Activated T-helper 9 cell treated with anti-CD3 and anti-CD28 coated beads, Interleukin-2, amount 50 U/mL, for 16 hours (primary cell): ENCODE data around the gene OR51E2.

Experiments used
- DNase-seq: peaks from one replicate; pipeline ENCODE4 v3.0.0-alpha.2; 2020; ENCODE audit warnings: low read depth

Gene OR51E2

DNA sequence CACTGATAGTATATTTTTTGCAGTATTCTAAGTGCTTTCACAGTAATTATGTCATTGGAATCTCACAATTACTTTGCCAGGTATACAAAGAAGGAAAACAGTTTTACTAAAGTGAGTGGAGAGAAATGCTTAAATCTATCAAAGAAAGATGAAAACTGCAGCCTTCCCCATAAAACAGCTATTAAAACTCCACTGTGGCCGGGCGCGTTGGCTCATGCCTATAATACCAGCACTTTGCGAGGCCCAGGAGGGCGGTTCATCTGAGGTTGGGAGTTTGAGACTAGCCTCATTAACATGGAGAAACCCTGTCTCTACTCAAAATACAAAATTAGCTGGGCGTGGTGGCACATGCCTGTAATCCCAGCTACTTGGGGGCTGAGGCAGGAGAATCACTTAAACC, 34.8 kb downstream of the OR51E2 start:
- DNase-seq: no peak

DNA sequence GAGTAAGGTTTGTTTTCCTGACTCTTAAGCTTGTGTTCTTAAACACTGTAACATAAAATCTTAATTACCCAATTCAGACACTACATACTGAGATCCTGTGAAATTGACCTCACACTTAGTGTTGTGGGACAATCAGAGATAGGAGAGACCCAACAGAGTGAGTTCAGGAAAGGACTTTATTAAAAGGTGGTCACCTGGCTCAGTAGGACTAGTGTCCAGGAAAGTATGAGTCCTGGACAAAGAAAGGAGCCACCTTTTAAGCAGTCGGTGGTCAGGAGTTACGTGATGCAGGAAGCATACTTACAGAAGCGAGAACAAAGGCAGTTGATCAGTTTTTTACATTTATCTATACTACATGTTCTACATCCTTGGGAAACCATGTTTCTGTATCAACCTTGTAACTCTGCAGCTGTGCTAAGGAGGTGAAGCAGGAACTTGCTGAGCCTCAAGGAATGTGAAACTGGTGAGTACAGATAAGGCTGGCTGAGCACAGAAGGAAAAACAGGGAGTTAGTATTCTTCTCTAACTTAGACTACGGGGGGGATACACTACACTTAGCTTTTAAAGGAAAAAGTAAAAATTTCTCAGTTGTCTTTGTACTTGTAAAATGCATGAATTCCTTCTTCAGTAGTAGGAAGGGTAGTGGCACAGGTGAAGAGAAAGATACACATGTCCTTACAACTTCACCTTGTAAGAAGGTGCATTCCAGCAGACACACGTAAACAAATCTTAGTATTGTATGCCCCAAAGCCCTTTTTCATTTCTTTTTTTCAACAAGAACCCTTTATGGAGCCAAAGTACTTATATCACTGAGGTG, 38.8 kb downstream of the OR51E2 start:
- DNase-seq: no peak

DNA sequence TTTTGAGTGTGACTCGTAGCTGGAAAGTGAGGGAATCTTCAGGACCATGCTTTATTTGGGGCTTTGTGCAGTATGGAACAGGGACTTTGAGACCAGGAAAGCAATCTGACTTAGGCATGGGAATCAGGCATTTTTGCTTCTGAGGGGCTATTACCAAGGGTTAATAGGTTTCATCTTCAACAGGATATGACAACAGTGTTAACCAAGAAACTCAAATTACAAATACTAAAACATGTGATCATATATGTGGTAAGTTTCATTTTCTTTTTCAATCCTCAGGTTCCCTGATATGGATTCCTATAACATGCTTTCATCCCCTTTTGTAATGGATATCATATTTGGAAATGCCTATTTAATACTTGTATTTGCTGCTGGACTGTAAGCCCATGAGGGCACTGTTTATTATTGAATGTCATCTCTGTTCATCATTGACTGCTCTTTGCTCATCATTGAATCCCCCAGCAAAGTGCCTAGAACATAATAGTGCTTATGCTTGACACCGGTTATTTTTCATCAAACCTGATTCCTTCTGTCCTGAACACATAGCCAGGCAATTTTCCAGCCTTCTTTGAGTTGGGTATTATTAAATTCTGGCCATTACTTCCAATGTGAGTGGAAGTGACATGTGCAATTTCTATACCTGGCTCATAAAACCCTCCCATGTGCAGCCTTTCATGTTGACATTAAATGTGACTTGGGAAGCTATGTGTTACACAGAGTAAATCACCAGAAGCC, 42.9 kb downstream of the OR51E2 start:
- DNase-seq: no peak

DNA sequence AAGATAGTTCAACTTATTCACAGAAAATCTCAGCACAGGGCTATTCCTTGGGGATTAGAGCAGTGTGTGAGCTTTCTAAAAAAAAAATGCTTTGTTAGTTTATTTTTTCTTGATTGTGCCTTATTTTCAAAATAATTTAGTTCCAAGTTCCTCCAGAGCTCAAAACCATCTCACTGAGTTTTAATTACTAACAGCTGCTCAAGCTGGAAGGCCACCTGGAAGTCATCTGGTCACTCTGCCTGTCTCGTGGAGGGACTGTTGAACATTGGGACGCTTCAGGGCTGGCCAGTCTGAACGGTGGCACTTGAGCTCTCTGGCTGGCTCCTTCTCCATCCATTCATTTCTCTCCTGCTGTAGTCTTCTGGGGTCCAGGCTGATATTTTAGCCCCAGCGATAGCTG, 49.9 kb downstream of the OR51E2 start:
- DNase-seq: no peak

DNA sequence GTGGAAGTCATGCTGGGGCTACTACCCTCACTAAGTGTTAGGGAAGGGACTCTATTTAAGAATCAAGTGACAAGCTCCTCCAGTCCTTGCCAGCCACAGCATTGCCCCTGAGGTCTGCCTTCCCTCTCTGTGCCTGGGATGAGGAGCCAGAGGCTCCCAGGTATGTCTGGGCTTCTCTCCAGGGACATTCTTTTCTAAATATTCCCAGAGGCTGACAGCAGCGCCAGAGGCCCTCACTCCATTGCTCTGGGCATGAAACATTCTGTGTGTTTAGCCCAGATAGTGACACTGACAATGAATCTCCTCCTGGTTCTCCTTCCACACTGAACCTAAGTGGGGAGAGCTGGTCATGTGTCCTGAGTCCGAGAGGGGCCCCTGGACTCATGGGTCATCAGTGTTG, 51.7 kb downstream of the OR51E2 start:
- no peak for DNase-seq

DNA sequence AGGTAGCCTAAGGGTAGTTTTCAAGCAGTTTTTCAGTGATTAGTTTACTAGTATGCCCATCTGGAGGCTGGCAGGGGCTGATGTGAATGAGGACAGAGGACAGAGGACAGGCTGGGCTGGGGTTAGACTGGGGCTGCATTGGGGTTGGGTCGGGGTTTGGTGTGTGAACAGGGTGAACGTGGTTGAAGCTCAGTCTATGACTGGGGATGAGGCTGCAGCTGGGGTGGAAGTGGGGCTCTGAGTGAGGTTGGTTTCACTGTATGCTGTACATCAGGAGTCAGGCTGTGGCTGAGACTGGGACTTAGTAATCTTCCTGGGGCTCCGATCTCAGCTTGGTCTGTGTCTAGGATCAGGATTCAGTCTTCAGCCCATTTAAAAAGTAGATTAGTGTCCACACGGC, 53.4 kb downstream of the OR51E2 start:
- DNase-seq: no peak

DNA sequence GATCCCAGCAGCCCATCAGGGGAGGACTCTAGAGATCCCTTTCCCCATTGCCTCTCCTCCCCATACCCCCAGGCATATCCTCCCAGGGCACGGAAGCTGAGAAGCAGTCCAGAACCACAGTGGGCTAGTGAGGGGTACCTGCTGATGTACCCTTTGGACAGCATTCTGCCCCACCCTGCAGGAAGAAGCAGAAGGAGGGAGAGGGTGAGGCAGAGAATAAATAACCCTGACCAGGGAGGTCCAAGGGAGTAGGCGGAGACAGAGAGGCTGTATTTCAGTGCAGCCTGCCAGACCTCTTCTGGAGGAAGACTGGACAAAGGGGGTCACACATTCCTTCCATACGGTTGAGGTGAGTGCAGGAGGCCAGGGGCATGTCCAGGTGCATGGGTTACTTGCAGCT, 54.0 kb downstream of the OR51E2 start, which contains the start of gene OR51E1:
OR51E1 (plus strand) TSS at position 301 of the 400 bp plus-strand sequence. CDS start 8,545 bp downstream, outside the sequence.
- DNase-seq: no peak

DNA sequence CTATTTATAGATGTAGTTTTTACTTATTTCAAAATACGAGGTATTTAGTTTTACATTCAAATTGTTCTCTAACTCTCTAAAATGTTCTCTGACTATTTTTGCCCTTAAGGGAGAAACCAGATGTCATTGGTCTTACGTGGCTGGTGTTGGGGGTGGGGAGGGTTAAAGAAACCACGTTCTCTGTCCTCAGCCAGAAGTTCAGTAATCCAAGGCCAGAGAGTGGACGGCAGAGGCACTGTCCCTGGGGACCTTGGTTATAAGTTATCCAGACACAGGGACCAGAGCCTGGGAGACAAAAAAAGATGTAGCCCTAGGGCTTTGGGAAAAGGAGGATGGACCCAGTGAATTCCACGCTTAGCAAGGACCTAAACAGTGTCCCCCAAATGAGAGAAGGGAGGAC, 54.6 kb downstream of the OR51E2 start:
- no peak for DNase-seq

DNA sequence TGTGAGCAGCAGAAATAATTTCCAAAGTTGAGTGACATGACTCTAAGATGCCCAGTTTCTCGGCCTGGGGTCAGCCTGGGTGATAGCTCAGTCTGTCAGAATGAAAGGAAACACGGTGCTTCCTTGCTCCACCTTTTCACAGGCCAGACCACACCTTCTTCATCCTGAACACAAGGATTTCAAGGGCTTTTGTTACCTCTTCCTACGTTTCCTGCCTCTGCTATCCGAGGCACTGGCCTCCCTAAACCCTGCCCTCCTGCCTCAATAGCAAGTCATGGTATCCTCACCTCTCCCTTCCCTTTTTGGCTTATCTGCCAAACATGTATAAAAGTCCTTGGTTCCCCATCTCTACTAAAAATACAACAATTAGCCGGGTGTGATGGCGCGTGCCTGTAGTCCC, 55.6 kb downstream of the OR51E2 start:
- no peak for DNase-seq

DNA sequence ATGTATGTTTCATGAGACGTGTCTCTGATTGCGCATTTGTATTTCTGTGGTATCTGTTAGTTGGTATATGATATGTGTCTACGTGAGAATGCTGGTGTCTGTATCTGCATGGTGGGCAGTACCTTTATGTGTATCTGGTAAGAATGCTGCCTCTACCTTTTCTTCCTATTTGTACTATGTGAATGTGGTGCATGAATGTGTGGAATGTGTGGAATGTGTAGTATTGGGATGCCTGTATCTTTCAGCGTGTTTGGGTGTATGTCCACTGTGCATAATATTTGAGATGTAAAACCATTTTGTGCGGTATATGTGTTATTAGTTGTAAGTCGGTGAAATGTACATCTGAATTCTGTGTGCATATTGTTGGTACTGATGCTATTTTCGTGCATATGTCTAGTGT, 56.2 kb downstream of the OR51E2 start:
- no peak for DNase-seq

DNA sequence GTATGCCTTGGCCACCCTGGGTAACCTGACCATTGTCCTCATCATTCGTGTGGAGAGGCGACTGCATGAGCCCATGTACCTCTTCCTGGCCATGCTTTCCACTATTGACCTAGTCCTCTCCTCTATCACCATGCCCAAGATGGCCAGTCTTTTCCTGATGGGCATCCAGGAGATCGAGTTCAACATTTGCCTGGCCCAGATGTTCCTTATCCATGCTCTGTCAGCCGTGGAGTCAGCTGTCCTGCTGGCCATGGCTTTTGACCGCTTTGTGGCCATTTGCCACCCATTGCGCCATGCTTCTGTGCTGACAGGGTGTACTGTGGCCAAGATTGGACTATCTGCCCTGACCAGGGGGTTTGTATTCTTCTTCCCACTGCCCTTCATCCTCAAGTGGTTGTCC, 57.7 kb downstream of the OR51E2 start:
- no peak for DNase-seq

DNA sequence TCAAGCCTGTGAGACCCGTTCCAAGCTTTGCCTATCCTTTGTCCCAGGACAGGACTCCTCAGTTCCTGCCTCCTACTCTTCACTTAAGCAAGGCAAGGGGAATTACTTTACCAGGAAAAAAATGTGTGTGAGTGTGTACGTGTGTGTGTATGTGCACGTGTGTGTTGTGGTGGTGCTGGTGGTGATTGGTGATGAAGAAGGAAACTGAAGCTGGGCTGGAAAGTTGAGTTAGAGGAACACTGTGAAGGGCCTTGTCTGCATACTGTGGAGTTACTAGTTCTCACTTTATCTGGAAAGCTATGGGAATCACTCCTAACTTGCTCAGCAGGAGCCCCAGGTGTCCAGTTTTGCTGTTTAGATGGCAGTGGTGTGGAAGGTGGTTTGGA, 60.0 kb downstream of the OR51E2 start:
- no peak for DNase-seq

DNA sequence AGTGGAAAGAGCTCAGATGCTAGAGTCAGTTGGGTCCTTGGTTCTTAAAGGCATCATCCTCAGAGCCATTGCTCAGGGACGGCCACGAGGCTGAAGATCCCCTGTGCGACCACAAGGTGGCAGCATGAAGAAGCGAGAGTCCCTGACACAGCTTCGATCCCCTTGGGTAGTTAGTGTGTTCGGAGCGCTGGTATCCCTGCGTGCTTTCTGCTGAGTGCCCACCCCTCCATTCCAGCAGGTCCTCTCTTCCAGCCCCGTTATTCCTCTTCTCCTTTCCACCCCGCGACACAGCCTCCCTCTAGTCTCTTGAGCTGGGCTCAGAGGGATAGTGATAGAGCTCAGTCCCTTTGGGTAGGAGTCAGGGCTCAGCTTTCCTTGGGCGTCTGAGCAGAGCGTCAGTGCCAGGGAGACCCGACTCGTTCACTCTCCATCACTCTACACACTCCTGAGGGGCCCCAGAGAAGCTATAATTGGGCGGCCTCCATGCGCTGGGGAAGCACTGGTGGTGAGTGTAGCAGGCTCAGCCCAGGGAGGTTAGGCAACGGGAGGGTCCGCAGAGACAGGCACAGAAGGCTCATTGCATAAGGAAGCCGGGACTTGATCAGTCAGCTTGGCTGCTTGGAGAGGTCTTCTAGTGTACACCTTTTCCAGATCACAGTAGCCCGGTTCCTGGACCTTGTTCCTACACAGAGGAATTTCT, 60.5 kb downstream of the OR51E2 start, which contains the start of gene OR51D1:
OR51D1 (plus strand) TSS at position 516 of the 700 bp plus-strand sequence. CDS start 2,314 bp downstream, outside the sequence.
- DNase-seq: peak; percentile 44

DNA sequence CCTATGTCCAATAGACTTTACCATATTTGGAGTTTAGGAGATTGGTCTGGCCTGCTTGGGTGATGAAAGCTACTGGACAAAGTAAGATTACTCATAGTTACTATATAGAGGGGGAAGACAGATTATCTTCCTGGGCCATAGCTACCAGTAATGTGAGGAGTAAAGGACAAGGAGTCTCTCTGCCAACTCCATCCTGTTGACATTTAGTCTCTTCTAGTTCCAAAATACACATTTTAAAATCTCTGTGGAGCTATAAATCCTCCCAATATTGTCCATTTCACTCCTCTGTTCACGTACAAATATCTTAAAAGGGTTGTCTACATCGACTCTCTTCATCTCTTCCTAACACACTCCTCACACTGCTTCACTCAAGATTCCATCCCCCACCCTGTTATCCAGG, 61.5 kb downstream of the OR51E2 start:
- no peak for DNase-seq
